ENCODE measurements around the gene LIPF.
"Not testable (repeated sequence)": the region's sequence is repeated elsewhere in the genome, so short reads cannot be mapped to it uniquely, and the experiment has no call there.

The LIPF gene

DNA sequence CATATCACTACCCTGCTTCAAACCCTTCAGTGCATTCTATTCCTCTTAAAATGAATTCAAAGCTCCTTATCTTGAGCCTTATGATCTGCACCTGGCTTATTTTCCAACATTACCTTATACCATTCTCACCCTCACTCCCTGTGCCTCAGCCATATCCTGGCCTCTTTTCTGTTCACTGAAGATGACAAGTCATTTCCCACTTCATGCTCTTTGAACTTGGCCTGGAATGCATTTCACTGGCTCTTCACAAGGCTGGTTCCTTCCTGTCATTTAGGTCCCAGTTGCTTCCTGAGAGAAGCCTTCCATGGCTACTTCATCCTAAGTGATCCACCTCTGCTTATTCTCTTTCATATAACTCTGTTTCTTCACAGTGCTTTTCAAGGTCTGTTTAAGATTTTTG lies 3.2 kb upstream of the LIPF start:
- Histone ChIP-seq H3K9me3 (replicated peaks in 1 of 2; ENCODE audit: control insufficient read depth in 2 of 2, insufficient read depth in 1 of 2, low read depth in 1 of 2, low read length in 2 of 2) (no peaks in the 10 kb centered on the region), H3K4me2 (ENCODE audit: insufficient read depth, low read length, poor library complexity, severe bottlenecking) (no peak overlapping the region), H3K4ac (ENCODE audit: low read length) (no peak overlapping the region), H3K4me3 (ENCODE audit: low read length in 2 of 2) (no peak overlapping the region), H3K36me3 (replicated peaks in 1 of 2; ENCODE audit: control insufficient read depth in 2 of 2, insufficient read depth in 2 of 2, low read length in 2 of 2) (no peaks in the 10 kb centered on the region), H3K27ac (replicated peaks; ENCODE audit: low read length) (no peak overlapping the region), H4K91ac (ENCODE audit: low read depth, low read length, poor library complexity) (no peak overlapping the region), H2AFZ (ENCODE audit: low read length) (no peak overlapping the region), H3K18ac (ENCODE audit: low read length) (no peak overlapping the region), H2BK120ac (ENCODE audit: low read depth, low read length) (no peak overlapping the region), H3K14ac (ENCODE audit: low read length) (no peak overlapping the region), H3K9ac (ENCODE audit: low read depth, low read length, poor library complexity) (no peak overlapping the region), H3K27me3 (ENCODE audit: control insufficient read depth in 3 of 3, insufficient read depth in 3 of 3, low read depth in 1 of 3, low read length in 3 of 3) (no peaks in the 10 kb centered on the region), H2BK15ac (ENCODE audit: low read length) (no peak overlapping the region), H2AK5ac (ENCODE audit: low read depth, low read length) (no peak overlapping the region), H2BK5ac (ENCODE audit: low read length) (no peak overlapping the region), H3K4me1 (ENCODE audit: control insufficient read depth in 2 of 2, insufficient read depth in 1 of 2, low read depth in 1 of 2, low read length in 2 of 2) (no peaks in the 10 kb centered on the region), H3K23ac (ENCODE audit: low read depth, low read length, poor library complexity) (no peak overlapping the region), H3K79me1 (ENCODE audit: low read depth, low read length) (no peaks in the 10 kb centered on the region), H4K8ac (ENCODE audit: low read depth, low read length) (no peak overlapping the region), H2BK12ac (ENCODE audit: low read length) (no peak overlapping the region)
- no peak for DNase-seq (ENCODE audit: low spot score)

DNA sequence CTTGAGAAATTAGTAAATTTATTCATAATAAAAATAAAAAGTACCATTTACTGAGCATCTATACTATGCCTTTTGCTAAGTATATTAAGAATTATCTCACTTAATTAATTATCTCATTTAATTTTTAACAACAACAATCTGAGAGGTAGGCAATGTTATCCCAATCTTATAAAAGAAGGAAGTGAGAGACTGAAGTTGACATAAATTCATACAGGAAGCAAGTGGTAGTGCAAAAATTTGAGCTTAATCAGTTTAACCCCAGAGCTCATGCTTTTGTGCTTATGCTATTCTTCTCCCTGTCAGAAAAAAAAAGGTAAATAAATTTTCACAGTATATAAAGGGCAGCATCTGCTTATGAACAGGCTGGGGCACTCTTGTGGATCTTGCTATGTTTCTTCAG lies 2.7 kb upstream of the LIPF start:
- Histone ChIP-seq H2BK12ac (ENCODE audit: low read length) (no peak overlapping the region), H3K9ac (ENCODE audit: low read depth, low read length, poor library complexity) (no peak overlapping the region), H4K8ac (ENCODE audit: low read depth, low read length) (no peak overlapping the region), H3K4me1 (ENCODE audit: control insufficient read depth in 2 of 2, insufficient read depth in 1 of 2, low read depth in 1 of 2, low read length in 2 of 2) (no peaks in the 10 kb centered on the region), H3K36me3 (replicated peaks in 1 of 2; ENCODE audit: control insufficient read depth in 2 of 2, insufficient read depth in 2 of 2, low read length in 2 of 2) (no peaks in the 10 kb centered on the region), H2BK5ac (ENCODE audit: low read length) (no peak overlapping the region), H4K91ac (ENCODE audit: low read depth, low read length, poor library complexity) (no peak overlapping the region), H3K14ac (ENCODE audit: low read length) (no peak overlapping the region), H3K27ac (replicated peaks; ENCODE audit: low read length) (no peak overlapping the region), H3K23ac (ENCODE audit: low read depth, low read length, poor library complexity) (no peak overlapping the region), H2BK15ac (ENCODE audit: low read length) (no peak overlapping the region), H3K18ac (ENCODE audit: low read length) (no peak overlapping the region), H2BK120ac (ENCODE audit: low read depth, low read length) (no peak overlapping the region), H2AFZ (ENCODE audit: low read length) (no peak overlapping the region), H3K4me3 (ENCODE audit: low read length in 2 of 2) (no peak overlapping the region), H3K4ac (ENCODE audit: low read length) (no peak overlapping the region), H2AK5ac (ENCODE audit: low read depth, low read length) (no peak overlapping the region), H3K27me3 (ENCODE audit: control insufficient read depth in 3 of 3, insufficient read depth in 3 of 3, low read depth in 1 of 3, low read length in 3 of 3) (no peaks in the 10 kb centered on the region), H3K79me1 (ENCODE audit: low read depth, low read length) (no peaks in the 10 kb centered on the region), H3K4me2 (ENCODE audit: insufficient read depth, low read length, poor library complexity, severe bottlenecking) (no peak overlapping the region), H3K9me3 (replicated peaks in 1 of 2; ENCODE audit: control insufficient read depth in 2 of 2, insufficient read depth in 1 of 2, low read depth in 1 of 2, low read length in 2 of 2) (no peaks in the 10 kb centered on the region)
- DNase-seq (ENCODE audit: low spot score): no peak

DNA sequence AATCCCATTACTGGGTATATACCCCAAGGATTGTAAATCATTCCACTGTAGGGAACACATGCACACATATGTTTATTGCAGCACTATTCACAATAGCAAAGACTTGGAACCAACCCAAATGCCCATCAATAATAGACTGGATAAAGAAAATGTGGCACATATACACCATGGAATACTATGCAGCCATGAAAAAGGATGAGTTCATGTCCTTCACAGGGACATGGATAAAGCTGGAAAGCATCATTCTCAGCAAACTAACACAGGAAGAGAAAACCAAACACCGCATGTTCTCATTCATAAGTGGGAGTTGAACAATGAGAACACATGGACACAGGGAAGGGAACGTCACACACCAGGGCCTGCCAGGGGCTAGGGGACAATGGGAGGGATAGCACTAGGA lies 1.1 kb upstream of the LIPF start:
- H3K9me3 ChIP-seq (replicated peaks in 1 of 2; ENCODE audit: control insufficient read depth in 2 of 2, insufficient read depth in 1 of 2, low read depth in 1 of 2, low read length in 2 of 2); H2BK15ac ChIP-seq (ENCODE audit: low read length): not testable (repeated sequence)

DNA sequence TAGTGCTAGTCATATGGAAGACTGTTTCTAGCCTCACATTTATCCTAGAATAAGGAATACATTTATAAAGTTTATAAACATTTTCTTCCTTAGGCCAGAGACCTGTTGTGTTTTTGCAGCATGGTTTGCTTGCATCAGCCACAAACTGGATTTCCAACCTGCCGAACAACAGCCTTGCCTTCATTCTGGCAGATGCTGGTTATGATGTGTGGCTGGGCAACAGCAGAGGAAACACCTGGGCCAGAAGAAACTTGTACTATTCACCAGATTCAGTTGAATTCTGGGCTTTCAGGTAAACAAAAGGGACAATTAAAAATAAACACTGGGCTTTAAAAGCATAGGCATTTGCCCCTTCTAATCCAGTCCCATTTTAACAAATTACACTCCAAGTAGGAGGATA lies 4.2 kb downstream of the LIPF start:
- H2AFZ ChIP-seq (ENCODE audit: low read length): no peak overlapping the region

More for the DNA sequence above, 1.1 kb upstream of the LIPF start:
- not testable (repeated sequence) for H3K36me3 ChIP-seq (replicated peaks in 1 of 2; ENCODE audit: control insufficient read depth in 2 of 2, insufficient read depth in 2 of 2, low read length in 2 of 2); DNase-seq (ENCODE audit: low spot score); H3K9ac ChIP-seq (ENCODE audit: low read depth, low read length, poor library complexity); H4K8ac ChIP-seq (ENCODE audit: low read depth, low read length); H3K4me2 ChIP-seq (ENCODE audit: insufficient read depth, low read length, poor library complexity, severe bottlenecking); H3K4me1 ChIP-seq (ENCODE audit: control insufficient read depth in 2 of 2, insufficient read depth in 1 of 2, low read depth in 1 of 2, low read length in 2 of 2); H3K4ac ChIP-seq (ENCODE audit: low read length); H4K91ac ChIP-seq (ENCODE audit: low read depth, low read length, poor library complexity); H3K27me3 ChIP-seq (ENCODE audit: control insufficient read depth in 3 of 3, insufficient read depth in 3 of 3, low read depth in 1 of 3, low read length in 3 of 3); H3K79me1 ChIP-seq (ENCODE audit: low read depth, low read length); H3K23ac ChIP-seq (ENCODE audit: low read depth, low read length, poor library complexity); H3K27ac ChIP-seq (replicated peaks; ENCODE audit: low read length); H3K14ac ChIP-seq (ENCODE audit: low read length); H2BK120ac ChIP-seq (ENCODE audit: low read depth, low read length); H3K4me3 ChIP-seq (ENCODE audit: low read length in 2 of 2); H3K18ac ChIP-seq (ENCODE audit: low read length); H2BK12ac ChIP-seq (ENCODE audit: low read length); H2BK5ac ChIP-seq (ENCODE audit: low read length); H2AFZ ChIP-seq (ENCODE audit: low read length); H2AK5ac ChIP-seq (ENCODE audit: low read depth, low read length)
- no CpG with 5 or more reads among the region's 2 CpGs for WGBS, 2 donors (ENCODE audit: extremely low coverage in 2 of 2, insufficient read length in 2 of 2, insufficient replicate concordance in 1 of 2)

More for the DNA sequence above, 4.2 kb downstream of the LIPF start:
- no peak overlapping the region for H3K14ac ChIP-seq (ENCODE audit: low read length)
- no peaks in the 10 kb centered on the region for H3K27me3 ChIP-seq (ENCODE audit: control insufficient read depth in 3 of 3, insufficient read depth in 3 of 3, low read depth in 1 of 3, low read length in 3 of 3)
- no peaks in the 10 kb centered on the region for H3K36me3 ChIP-seq (replicated peaks in 1 of 2; ENCODE audit: control insufficient read depth in 2 of 2, insufficient read depth in 2 of 2, low read length in 2 of 2)
- no peak overlapping the region for H4K91ac ChIP-seq (ENCODE audit: low read depth, low read length, poor library complexity)
- H3K18ac ChIP-seq (ENCODE audit: low read length): no peak overlapping the region
- H3K9ac ChIP-seq (ENCODE audit: low read depth, low read length, poor library complexity): no peak overlapping the region
- H3K4me1 ChIP-seq (ENCODE audit: control insufficient read depth in 2 of 2, insufficient read depth in 1 of 2, low read depth in 1 of 2, low read length in 2 of 2): no peaks in the 10 kb centered on the region
- no peak overlapping the region for H3K4me2 ChIP-seq (ENCODE audit: insufficient read depth, low read length, poor library complexity, severe bottlenecking)
- no peak overlapping the region for H3K23ac ChIP-seq (ENCODE audit: low read depth, low read length, poor library complexity)
- no peak overlapping the region for H4K8ac ChIP-seq (ENCODE audit: low read depth, low read length)
- H2BK15ac ChIP-seq (ENCODE audit: low read length): no peak overlapping the region
- H2BK120ac ChIP-seq (ENCODE audit: low read depth, low read length): no peak overlapping the region
- no peaks in the 10 kb centered on the region for H3K9me3 ChIP-seq (replicated peaks in 1 of 2; ENCODE audit: control insufficient read depth in 2 of 2, insufficient read depth in 1 of 2, low read depth in 1 of 2, low read length in 2 of 2)
- no peaks in the 10 kb centered on the region for H3K79me1 ChIP-seq (ENCODE audit: low read depth, low read length)
- H3K4me3 ChIP-seq (ENCODE audit: low read length in 2 of 2): no peak overlapping the region
- H3K4ac ChIP-seq (ENCODE audit: low read length): no peak overlapping the region
- no peak overlapping the region for H2BK5ac ChIP-seq (ENCODE audit: low read length)
- DNase-seq (ENCODE audit: low spot score): no peak
- H2AK5ac ChIP-seq (ENCODE audit: low read depth, low read length): no peak overlapping the region
- H2BK12ac ChIP-seq (ENCODE audit: low read length): no peak overlapping the region
- WGBS, 2 donors (ENCODE audit: extremely low coverage in 2 of 2, insufficient read length in 2 of 2, insufficient replicate concordance in 1 of 2): no CpG with 5 or more reads among the region's 1 CpG
- no peak overlapping the region for H3K27ac ChIP-seq (replicated peaks; ENCODE audit: low read length)

All from neuronal stem cell (in vitro differentiated cells).